ENCODE data around the gene KRTAP17-1.

The KRTAP17-1 gene

DNA sequence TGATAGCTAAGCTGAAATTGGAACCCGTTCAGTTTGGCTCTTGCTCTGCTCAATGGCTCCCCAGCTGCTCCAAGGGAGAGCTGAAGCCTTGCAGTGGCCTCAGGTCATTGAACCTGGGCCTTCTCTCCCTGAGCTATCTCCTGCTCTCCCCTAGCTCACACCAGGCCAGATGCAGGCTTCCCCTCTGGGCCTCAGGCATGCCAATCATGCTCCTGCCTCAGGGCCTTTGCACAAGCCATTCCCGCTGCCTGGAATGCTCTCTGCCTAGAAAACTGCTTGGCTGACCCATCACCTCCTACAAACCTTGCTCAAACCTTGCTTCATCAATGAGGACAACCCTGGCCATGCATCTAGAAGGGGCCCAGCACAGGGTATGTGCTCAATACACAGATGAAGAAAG lies 16.7 kb upstream of the KRTAP17-1 start:
- DNase-seq (ENCODE audit: low read depth): no peak

GRCh38 chr17:41331606-41332005 lies 16.1 kb upstream of the KRTAP17-1 start:
- no peak for DNase-seq (ENCODE audit: low read depth)

GRCh38 chr17:41329279-41329948 lies 13.9 kb upstream of the KRTAP17-1 start:
- no peak for DNase-seq (ENCODE audit: low read depth)

DNA sequence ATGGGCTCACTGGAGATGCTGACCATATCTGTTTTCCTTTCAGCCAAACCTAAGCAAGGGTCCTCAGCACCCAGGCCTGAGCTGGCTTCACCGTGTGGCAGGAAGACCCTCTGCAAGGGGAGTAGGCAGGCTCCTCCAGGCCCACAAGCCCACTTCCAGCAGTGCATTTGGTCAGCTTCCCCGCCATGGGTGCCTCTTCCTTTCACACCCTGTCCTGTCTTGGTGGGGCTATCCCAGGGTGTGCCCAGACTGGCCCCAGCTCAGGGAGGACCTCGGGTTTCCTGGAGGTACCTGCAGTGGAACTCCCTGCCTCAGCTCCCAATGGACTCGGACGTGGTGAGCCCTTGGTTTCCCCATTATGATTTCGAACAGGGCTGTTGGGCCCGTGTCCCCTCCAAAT lies 12.7 kb upstream of the KRTAP17-1 start:
- no peak for DNase-seq (ENCODE audit: low read depth)

DNA sequence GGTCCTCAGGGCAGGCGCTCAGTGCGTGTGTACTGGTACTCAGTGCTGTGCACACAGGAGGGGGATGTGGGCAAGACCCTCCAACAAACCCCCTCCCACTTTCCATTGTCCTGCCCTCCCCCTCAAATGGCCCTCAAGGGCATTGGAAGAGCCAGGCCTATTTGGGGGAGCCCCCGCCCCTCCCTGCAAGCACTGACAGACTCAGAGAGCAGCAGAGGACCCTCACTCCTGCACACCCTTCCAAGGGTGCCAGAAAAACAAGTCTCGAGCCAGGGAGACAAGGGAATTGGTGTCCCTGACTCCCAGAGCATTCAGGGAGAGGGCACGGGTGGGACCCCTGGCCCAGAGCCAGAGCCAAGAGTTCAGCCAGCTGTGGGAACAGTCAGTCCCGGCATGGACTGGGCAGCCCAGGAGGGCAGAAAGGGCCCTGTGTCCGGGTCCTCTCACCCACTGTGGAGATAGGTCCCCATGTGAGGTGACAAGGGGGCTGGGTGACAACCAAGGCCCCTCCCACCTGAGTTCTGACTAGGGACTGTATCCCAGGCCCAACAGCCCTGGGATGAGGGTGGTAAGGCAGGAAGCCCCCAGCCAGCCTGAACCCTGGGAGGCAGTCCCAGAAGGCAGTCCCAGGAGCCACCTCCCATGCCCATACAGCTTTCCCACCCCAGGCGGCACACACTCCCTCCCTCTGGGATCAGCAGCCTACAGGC lies 12.1 kb upstream of the KRTAP17-1 start:
- DNase-seq (ENCODE audit: low read depth): no peak

GRCh38 chr17:41326173-41327145 lies 10.9 kb upstream of the KRTAP17-1 start:
- DNase-seq (ENCODE audit: low read depth): no peak

- DNase-seq (ENCODE audit: low read depth): no peak
Observed at GRCh38 chr17:41325611-41326010, 10.1 kb upstream of the KRTAP17-1 start.

- DNase-seq (ENCODE audit: low read depth): no peak
Observed at GRCh38 chr17:41325126-41325525, 9.6 kb upstream of the KRTAP17-1 start.

GRCh38 chr17:41324180-41325075 lies 8.9 kb upstream of the KRTAP17-1 start:
- no peak for DNase-seq (ENCODE audit: low read depth)

GRCh38 chr17:41322903-41323895 lies 7.7 kb upstream of the KRTAP17-1 start:
- no peak for DNase-seq (ENCODE audit: low read depth)

- DNase-seq (ENCODE audit: low read depth): no peak
Observed at GRCh38 chr17:41322094-41322902, 6.8 kb upstream of the KRTAP17-1 start.

- DNase-seq (ENCODE audit: low read depth): no peak
Observed at GRCh38 chr17:41318231-41318630, 2.7 kb upstream of the KRTAP17-1 start.

- no peak for DNase-seq (ENCODE audit: low read depth)
Observed at GRCh38 chr17:41315814-41316445, 420 bp upstream of the KRTAP17-1 start.

GRCh38 chr17:41311111-41311510 lies 4.4 kb downstream of the KRTAP17-1 start:
- no peak for DNase-seq (ENCODE audit: low read depth)

- peak; percentile 31 for DNase-seq (ENCODE audit: low read depth)
Observed at GRCh38 chr17:41308918-41309359, 6.6 kb downstream of the KRTAP17-1 start, which contains the start of gene KRTAP16-1. KRTAP16-1 (minus strand) TSS chr17:41309309; CDS start chr17:41309253, 56 bp downstream.

GRCh38 chr17:41308251-41308917 lies 7.1 kb downstream of the KRTAP17-1 start:
- DNase-seq (ENCODE audit: low read depth): peak; percentile 60

DNA sequence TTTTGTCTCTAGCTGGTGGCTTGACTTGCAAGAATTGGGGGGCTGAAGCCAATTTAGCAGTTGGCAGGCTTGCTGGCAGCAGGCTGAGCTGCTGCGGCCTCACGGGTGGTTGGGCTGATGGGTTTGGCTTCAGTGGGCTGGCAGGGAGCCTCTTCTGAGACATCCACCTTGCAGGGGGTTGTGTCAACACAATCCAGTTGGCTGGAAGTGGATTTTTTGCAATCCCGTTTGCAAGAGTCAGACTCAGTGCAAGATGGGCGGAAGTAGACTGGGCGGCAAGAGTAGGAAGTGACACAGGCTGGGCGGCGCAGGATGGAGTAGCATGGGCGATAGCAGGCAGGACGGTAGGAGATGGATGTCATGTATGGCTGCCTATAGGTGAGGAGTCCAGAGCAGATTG lies 7.9 kb downstream of the KRTAP17-1 start:
- DNase-seq (ENCODE audit: low read depth): no peak

- DNase-seq (ENCODE audit: low read depth): no peak
Observed at GRCh38 chr17:41304091-41304490, 11.4 kb downstream of the KRTAP17-1 start.
